ENCODE data around the gene TCHP. TPM values are rescaled to one million over a fixed set of nuclear protein-coding genes. Genes with fewer than 3 reads are reported as not detected.
"Not testable (repeated sequence)": the region's sequence is repeated elsewhere in the genome, so short reads cannot be mapped to it uniquely, and the experiment has no call there.

TCHP gene
- polyA plus RNA-seq, 4 donors, result 7.0 to 25.5 (median 11.5) TPM

DNA sequence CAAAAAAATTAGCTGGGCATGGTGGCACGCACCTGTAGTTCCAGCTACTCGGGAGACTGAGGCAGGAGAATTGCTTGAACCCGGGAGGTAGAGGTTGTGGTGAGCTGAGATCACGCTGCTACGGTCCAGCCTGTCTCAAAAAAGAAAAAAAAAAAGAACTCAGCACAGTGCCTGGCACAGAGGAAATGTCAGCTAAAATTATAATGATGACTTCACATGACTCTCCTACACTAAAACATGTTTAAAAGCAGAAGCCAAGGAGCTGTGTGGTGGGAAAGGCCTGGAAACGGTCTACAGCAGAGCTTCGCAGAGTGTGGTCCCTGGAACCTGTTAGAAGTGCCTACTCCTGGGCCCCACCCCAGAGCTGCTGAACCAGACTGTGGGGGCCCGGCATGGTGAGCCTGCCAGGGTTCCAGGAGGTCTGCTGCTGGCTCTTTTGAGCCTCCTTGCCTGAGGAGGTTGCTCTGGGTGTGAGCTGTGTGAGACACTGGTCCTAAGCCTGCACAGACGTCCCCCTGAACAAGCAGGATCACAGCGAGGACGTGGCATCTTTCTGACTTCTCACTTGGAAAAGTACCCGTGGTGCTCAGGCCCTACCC is 28.1 kb downstream of the TCHP start:
- Histone ChIP-seq H3K4me3 (ENCODE audit: low read depth in 1 of 3, low read length in 3 of 3) (no peak overlapping the region), H3K36me3 (ENCODE audit: control insufficient read depth in 3 of 3, insufficient read depth in 2 of 3, low read depth in 1 of 3, low read length in 3 of 3) (peaks cover 0 to 53% (median 3%) of the 10 kb centered on the region in 3 donors), H3K4me1 (ENCODE audit: control insufficient read depth in 3 of 3, insufficient read depth in 2 of 3, low read depth in 1 of 3, low read length in 2 of 3) (peaks cover 0 to 8% (median 0%) of the 10 kb centered on the region in 3 donors), H3K27me3 (ENCODE audit: control insufficient read depth in 3 of 3, insufficient read depth in 3 of 3, low read length in 3 of 3) (no peaks in the 10 kb centered on the region), H3K27ac (ENCODE audit: low read depth in 1 of 3, low read length in 2 of 3) (no peak overlapping the region), H3K9me3 (ENCODE audit: control insufficient read depth in 2 of 2, insufficient read depth in 1 of 2, low read depth in 1 of 2, low read length in 1 of 2) (no peaks in the 10 kb centered on the region)
- FAIRE-seq, result no peak
- DNase-seq, result no peak
- WGBS, 3 donors, result 92 to 93% (median 93%) methylated on average over 12 of the region's 12 CpGs

DNA sequence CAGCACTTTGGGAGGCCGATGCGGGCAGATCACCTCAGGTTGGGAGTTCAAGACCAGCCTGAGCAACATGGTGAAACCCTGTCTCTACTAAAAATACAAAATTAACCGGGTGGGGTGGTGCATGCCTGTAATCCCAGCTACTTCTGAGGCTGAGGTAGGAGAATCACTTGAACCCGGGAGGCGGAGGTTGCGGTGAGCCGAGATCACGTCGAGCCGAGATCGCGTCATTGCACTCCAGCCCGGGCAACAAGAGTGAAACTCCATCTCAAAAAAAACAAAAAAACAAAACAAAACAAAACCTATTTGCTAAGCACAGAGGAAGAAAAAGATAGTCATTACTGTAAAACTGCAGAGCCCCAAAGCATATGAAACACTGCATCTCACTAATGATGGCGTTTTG is 29.3 kb downstream of the TCHP start:
- H3K4me3 ChIP-seq (ENCODE audit: low read depth in 1 of 3, low read length in 3 of 3); H3K27me3 ChIP-seq (ENCODE audit: control insufficient read depth in 3 of 3, insufficient read depth in 3 of 3, low read length in 3 of 3); FAIRE-seq; H3K9me3 ChIP-seq (ENCODE audit: control insufficient read depth in 2 of 2, insufficient read depth in 1 of 2, low read depth in 1 of 2, low read length in 1 of 2); H3K27ac ChIP-seq (ENCODE audit: low read depth in 1 of 3, low read length in 2 of 3); DNase-seq; H3K4me1 ChIP-seq (ENCODE audit: control insufficient read depth in 3 of 3, insufficient read depth in 2 of 3, low read depth in 1 of 3, low read length in 2 of 3): not testable (repeated sequence)
- 88 to 92% (median 90%) methylated on average over 14 of the region's 14 CpGs for WGBS, 3 donors
- peaks cover 0 to 53% (median 3%) of the 10 kb centered on the region in 3 donors for H3K36me3 ChIP-seq (ENCODE audit: control insufficient read depth in 3 of 3, insufficient read depth in 2 of 3, low read depth in 1 of 3, low read length in 3 of 3)

DNA sequence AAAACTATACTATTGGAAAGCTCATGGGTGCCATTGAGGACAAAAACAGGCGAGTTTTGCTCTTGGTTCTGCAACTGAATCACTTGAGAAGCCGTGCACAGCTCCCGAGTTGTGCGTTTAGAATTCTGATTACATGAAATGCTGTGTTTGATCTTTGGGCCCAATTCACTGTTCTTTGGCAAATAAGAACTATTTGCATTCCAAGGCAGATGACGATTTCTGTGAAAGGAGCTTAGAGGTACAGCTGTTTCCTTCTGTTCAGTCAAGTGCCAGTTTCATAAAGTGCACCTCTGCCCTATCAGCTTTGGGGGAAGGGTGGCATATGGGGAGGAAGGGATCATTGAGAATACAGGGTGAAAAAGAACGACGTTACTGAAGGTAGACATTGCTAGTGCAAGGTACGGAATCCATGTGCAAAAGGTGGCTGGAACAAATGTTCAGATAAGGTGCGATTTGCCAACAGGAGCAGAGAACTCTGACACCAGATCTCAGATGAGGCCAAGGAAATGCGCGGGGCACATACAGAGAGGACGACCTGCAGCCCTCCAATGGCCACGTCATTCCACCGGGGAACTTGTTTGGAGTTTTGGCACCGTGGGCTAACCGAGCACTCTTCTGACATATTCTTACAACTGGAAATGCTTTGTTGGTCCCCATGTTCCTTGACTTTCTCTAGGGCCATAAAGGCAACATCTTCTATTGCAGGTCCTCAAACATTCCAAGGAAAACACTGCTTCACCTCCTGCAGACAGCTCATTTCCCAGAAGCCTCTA is 30.1 kb downstream of the TCHP start:
- DNase-seq (no peak), FAIRE-seq (no peak)
- H3K36me3 ChIP-seq (ENCODE audit: control insufficient read depth in 3 of 3, insufficient read depth in 2 of 3, low read depth in 1 of 3, low read length in 3 of 3), result peaks cover 0 to 55% (median 3%) of the 10 kb centered on the region in 3 donors
- no peaks in the 10 kb centered on the region for H3K9me3 ChIP-seq (ENCODE audit: control insufficient read depth in 2 of 2, insufficient read depth in 1 of 2, low read depth in 1 of 2, low read length in 1 of 2)
- WGBS, 3 donors, result 77 to 79% (median 77%) methylated on average over 16 of the region's 16 CpGs
- H3K4me1 ChIP-seq (ENCODE audit: control insufficient read depth in 3 of 3, insufficient read depth in 2 of 3, low read depth in 1 of 3, low read length in 2 of 3), result peaks cover 0 to 7% (median 0%) of the 10 kb centered on the region in 3 donors
- H3K27ac ChIP-seq (ENCODE audit: low read depth in 1 of 3, low read length in 2 of 3), result no peak overlapping the region
- no peaks in the 10 kb centered on the region for H3K27me3 ChIP-seq (ENCODE audit: control insufficient read depth in 3 of 3, insufficient read depth in 3 of 3, low read length in 3 of 3)
- no peak overlapping the region for H3K4me3 ChIP-seq (ENCODE audit: low read depth in 1 of 3, low read length in 3 of 3)

- H3K4me3 ChIP-seq (ENCODE audit: low read depth in 1 of 3, low read length in 3 of 3), result no peak overlapping the region
- H3K4me1 ChIP-seq (ENCODE audit: control insufficient read depth in 3 of 3, insufficient read depth in 2 of 3, low read depth in 1 of 3, low read length in 2 of 3), result peaks cover 0 to 3% (median 0%) of the 10 kb centered on the region in 3 donors
- DNase-seq, result no peak
- peaks cover 0 to 62% (median 3%) of the 10 kb centered on the region in 3 donors for H3K36me3 ChIP-seq (ENCODE audit: control insufficient read depth in 3 of 3, insufficient read depth in 2 of 3, low read depth in 1 of 3, low read length in 3 of 3)
- H3K27ac ChIP-seq (ENCODE audit: low read depth in 1 of 3, low read length in 2 of 3), result no peak overlapping the region
- 93 to 95% (median 93%) methylated on average over 5 of the region's 5 CpGs for WGBS, 3 donors
- H3K27me3 ChIP-seq (ENCODE audit: control insufficient read depth in 3 of 3, insufficient read depth in 3 of 3, low read length in 3 of 3), result no peaks in the 10 kb centered on the region
- H3K9me3 ChIP-seq (ENCODE audit: control insufficient read depth in 2 of 2, insufficient read depth in 1 of 2, low read depth in 1 of 2, low read length in 1 of 2), result no peaks in the 10 kb centered on the region
- FAIRE-seq, result no peak
These were observed 31.1 kb downstream of the TCHP start for GRCh38 chr12:109931143-109931542.

GRCh38 chr12:109932878-109933503 is 32.9 kb downstream of the TCHP start:
- Histone ChIP-seq H3K9me3 (ENCODE audit: control insufficient read depth in 2 of 2, insufficient read depth in 1 of 2, low read depth in 1 of 2, low read length in 1 of 2) (no peaks in the 10 kb centered on the region), H3K4me3 (ENCODE audit: low read depth in 1 of 3, low read length in 3 of 3) (no peak overlapping the region), H3K4me1 (ENCODE audit: control insufficient read depth in 3 of 3, insufficient read depth in 2 of 3, low read depth in 1 of 3, low read length in 2 of 3) (peaks cover 0 to 3% (median 0%) of the 10 kb centered on the region in 3 donors), H3K27me3 (ENCODE audit: control insufficient read depth in 3 of 3, insufficient read depth in 3 of 3, low read length in 3 of 3) (no peaks in the 10 kb centered on the region), H3K27ac (ENCODE audit: low read depth in 1 of 3, low read length in 2 of 3) (peak overlapping the region in 1 of 3 donors; percentile 19), H3K36me3 (ENCODE audit: control insufficient read depth in 3 of 3, insufficient read depth in 2 of 3, low read depth in 1 of 3, low read length in 3 of 3) (peaks cover 0 to 61% (median 5%) of the 10 kb centered on the region in 3 donors)
- WGBS, 3 donors, result 72 to 86% (median 79%) methylated on average over 14 of the region's 14 CpGs
- FAIRE-seq, result no peak
- DNase-seq, result no peak

DNA sequence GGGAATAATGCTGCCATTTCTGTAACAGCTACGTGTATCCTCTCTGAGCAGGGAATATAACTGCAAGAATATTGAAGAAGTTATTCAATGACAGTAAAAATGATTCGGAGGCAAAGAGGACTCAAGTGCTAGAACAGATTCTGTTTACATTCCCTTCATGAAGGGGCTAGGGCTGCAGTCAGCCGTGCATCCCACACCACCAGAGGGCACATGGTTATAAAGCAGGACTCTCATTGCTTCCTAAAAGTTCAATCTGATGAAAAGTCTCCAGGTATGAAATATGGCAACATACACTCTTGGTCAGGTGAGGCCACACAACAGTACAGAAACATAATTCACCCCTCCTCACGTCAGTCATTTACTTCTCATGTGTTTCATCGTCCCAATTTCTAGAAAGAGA is 34.0 kb downstream of the TCHP start:
- no peak for FAIRE-seq

DNA sequence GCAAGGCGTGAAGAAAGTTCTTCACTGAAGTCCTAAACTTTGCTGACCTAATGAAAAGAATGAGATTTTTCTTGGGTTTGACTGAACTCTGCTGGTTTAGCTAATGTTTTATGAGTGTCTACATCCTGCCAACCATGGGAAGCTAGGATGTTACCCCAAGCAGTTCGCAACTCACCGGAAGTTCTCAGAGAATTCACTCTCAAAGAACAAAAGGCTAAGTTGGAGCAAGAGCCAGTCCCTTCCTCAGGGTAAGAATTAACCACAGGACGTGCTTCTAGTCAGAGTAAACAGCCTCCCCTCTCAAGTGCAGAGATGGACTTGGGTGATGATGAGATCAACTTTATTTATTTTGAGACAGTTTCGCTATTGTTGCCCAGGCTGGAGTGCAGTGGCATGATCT is 37.3 kb downstream of the TCHP start:
- Histone ChIP-seq H3K4me1 (ENCODE audit: control insufficient read depth in 3 of 3, insufficient read depth in 2 of 3, low read depth in 1 of 3, low read length in 2 of 3) (no peaks in the 10 kb centered on the region), H3K4me3 (ENCODE audit: low read depth in 1 of 3, low read length in 3 of 3) (no peak overlapping the region), H3K27me3 (ENCODE audit: control insufficient read depth in 3 of 3, insufficient read depth in 3 of 3, low read length in 3 of 3) (no peaks in the 10 kb centered on the region), H3K27ac (ENCODE audit: low read depth in 1 of 3, low read length in 2 of 3) (no peak overlapping the region), H3K9me3 (ENCODE audit: control insufficient read depth in 2 of 2, insufficient read depth in 1 of 2, low read depth in 1 of 2, low read length in 1 of 2) (no peaks in the 10 kb centered on the region), H3K36me3 (ENCODE audit: control insufficient read depth in 3 of 3, insufficient read depth in 2 of 3, low read depth in 1 of 3, low read length in 3 of 3) (peaks cover 10 to 51% (median 14%) of the 10 kb centered on the region in 3 donors)
- 82 to 97% (median 94%) methylated on average over 5 of the region's 5 CpGs for WGBS, 3 donors
- DNase-seq (no peak), FAIRE-seq (no peak)

More for the DNA sequence above, 34.0 kb downstream of the TCHP start:
- no peaks in the 10 kb centered on the region for H3K9me3 ChIP-seq (ENCODE audit: control insufficient read depth in 2 of 2, insufficient read depth in 1 of 2, low read depth in 1 of 2, low read length in 1 of 2)
- peaks cover 6 to 61% (median 14%) of the 10 kb centered on the region in 3 donors for H3K36me3 ChIP-seq (ENCODE audit: control insufficient read depth in 3 of 3, insufficient read depth in 2 of 3, low read depth in 1 of 3, low read length in 3 of 3)
- peak in 1 of 2 donors; percentile 27 for DNase-seq
- no peak overlapping the region for H3K27ac ChIP-seq (ENCODE audit: low read depth in 1 of 3, low read length in 2 of 3)
- H3K4me1 ChIP-seq (ENCODE audit: control insufficient read depth in 3 of 3, insufficient read depth in 2 of 3, low read depth in 1 of 3, low read length in 2 of 3), result peaks cover 0 to 3% (median 0%) of the 10 kb centered on the region in 3 donors
- H3K27me3 ChIP-seq (ENCODE audit: control insufficient read depth in 3 of 3, insufficient read depth in 3 of 3, low read length in 3 of 3), result no peaks in the 10 kb centered on the region
- WGBS, 3 donors, result 67 to 80% (median 73%) methylated on average over 5 of the region's 5 CpGs
- no peak overlapping the region for H3K4me3 ChIP-seq (ENCODE audit: low read depth in 1 of 3, low read length in 3 of 3)

DNA sequence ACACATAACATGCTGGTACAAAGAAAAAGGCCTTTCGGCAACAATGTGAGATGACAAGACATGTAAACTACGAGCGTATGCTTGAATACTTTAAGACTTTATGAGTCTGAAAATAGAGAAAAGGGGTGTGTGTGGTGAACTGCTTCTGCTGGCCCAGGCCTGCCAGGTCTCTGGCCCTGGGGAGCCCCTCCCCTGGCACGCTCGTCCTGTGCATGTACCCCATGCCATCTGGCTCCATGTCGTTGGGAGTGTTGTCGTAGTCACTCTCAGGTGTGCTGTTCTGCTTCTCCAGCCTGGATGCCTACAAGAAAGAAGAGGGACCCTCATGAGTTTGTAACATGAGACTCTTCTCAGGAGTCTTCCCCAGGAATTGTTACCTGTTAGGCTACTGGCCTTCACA is 38.9 kb downstream of the TCHP start:
- no peaks in the 10 kb centered on the region for H3K27me3 ChIP-seq (ENCODE audit: control insufficient read depth in 3 of 3, insufficient read depth in 3 of 3, low read length in 3 of 3)
- no peaks in the 10 kb centered on the region for H3K9me3 ChIP-seq (ENCODE audit: control insufficient read depth in 2 of 2, insufficient read depth in 1 of 2, low read depth in 1 of 2, low read length in 1 of 2)
- no peak for FAIRE-seq
- no peak for DNase-seq
- no peak overlapping the region for H3K27ac ChIP-seq (ENCODE audit: low read depth in 1 of 3, low read length in 2 of 3)
- peaks cover 10 to 48% (median 11%) of the 10 kb centered on the region in 3 donors for H3K36me3 ChIP-seq (ENCODE audit: control insufficient read depth in 3 of 3, insufficient read depth in 2 of 3, low read depth in 1 of 3, low read length in 3 of 3)
- no peak overlapping the region for H3K4me3 ChIP-seq (ENCODE audit: low read depth in 1 of 3, low read length in 3 of 3)
- 95 to 97% (median 97%) methylated on average over 7 of the region's 7 CpGs for WGBS, 3 donors
- no peaks in the 10 kb centered on the region for H3K4me1 ChIP-seq (ENCODE audit: control insufficient read depth in 3 of 3, insufficient read depth in 2 of 3, low read depth in 1 of 3, low read length in 2 of 3)

Data from small intestine (tissue), 7 donors.